WTC11 (cell line): Measurements from ENCODE around the gene NAV2. TPM values are rescaled to one million over a fixed set of nuclear protein-coding genes. Genes with fewer than 3 reads are reported as not detected.

ENCODE experiments used
- ATAC-seq: fragments of 200-7000 bp; cut with Tn5 transposase; 2 replicates; pipeline ENCODE4 v1.10.0; 2021; ENCODE audit warnings: mild to moderate bottlenecking, moderate library complexity
- CTCF ChIA-PET: fragments of 300-600 bp; sonication (Branson Sonifier 250); formaldehyde crosslinking; loops from one replicate; lab custom pipeline; 2021; ENCODE audit warnings: antibody characterized with exemption; lab: Charles Lee
- POLR2A ChIA-PET: fragments of 350-600 bp; sonication (Branson Sonifier 250); formaldehyde crosslinking; loops from one replicate; lab custom pipeline; 2021; ENCODE audit warnings: antibody characterized with exemption; lab: Charles Lee
- DNase-seq: peaks from one replicate; pipeline ENCODE4 v3.0.0; 2021; ENCODE audit warnings: low spot score
- H3K27ac Mint-ChIP-seq: 2 replicates; pipeline ENCODE4 v1.8.0; 2021; ENCODE audit warnings: mixed read lengths
- H3K27me3 Mint-ChIP-seq: 2 replicates; pipeline ENCODE4 v1.8.0; 2021; ENCODE audit warnings: low read depth, mild to moderate bottlenecking, moderate library complexity, mixed read lengths
- H3K36me3 Mint-ChIP-seq: 2 replicates; pipeline ENCODE4 v1.8.0; 2021; ENCODE audit warnings: mixed read lengths
- H3K4me1 Mint-ChIP-seq: 2 replicates; pipeline ENCODE4 v1.8.0; 2022; ENCODE audit warnings: mixed read lengths
- H3K4me3 Mint-ChIP-seq: 2 replicates; pipeline ENCODE4 v1.8.0; 2021; ENCODE audit warnings: mild to moderate bottlenecking, moderate library complexity, mixed read lengths
- H3K9me3 Mint-ChIP-seq: 2 replicates; pipeline ENCODE4 v1.8.0; 2021; ENCODE audit warnings: mixed read lengths
- CREB1 ChIP-seq: sonication (generic); formaldehyde crosslinking; IDR thresholded peaks from 2 replicates; pipeline ENCODE4 v1.8.0; 2023; ENCODE audit warnings: mild to moderate bottlenecking, missing genetic modification reagents
- CREM ChIP-seq: sonication (generic); formaldehyde crosslinking; IDR thresholded peaks from 2 replicates; pipeline ENCODE4 v1.8.1; 2022; ENCODE audit warnings: mild to moderate bottlenecking, missing genetic modification reagents, moderate library complexity
- E2F4 ChIP-seq: sonication (generic); formaldehyde crosslinking; IDR thresholded peaks from 2 replicates; pipeline ENCODE4 v1.8.1; 2022; ENCODE audit warnings: low read depth, mild to moderate bottlenecking, moderate library complexity, missing genetic modification reagents, borderline replicate concordance
- FOXJ3 ChIP-seq: sonication (generic); formaldehyde crosslinking; IDR thresholded peaks from 2 replicates; pipeline ENCODE4 v1.9.0; 2021; ENCODE audit warnings: missing genetic modification reagents, mild to moderate bottlenecking, borderline replicate concordance
- FOXK1 ChIP-seq: sonication (generic); formaldehyde crosslinking; IDR thresholded peaks from 2 replicates; pipeline ENCODE4 v1.8.0; 2022; ENCODE audit warnings: mild to moderate bottlenecking, moderate library complexity, missing genetic modification reagents
- FOXP1 ChIP-seq: sonication (generic); formaldehyde crosslinking; IDR thresholded peaks from 2 replicates; pipeline ENCODE4 v1.8.0; 2022; ENCODE audit warnings: missing genetic modification reagents, mild to moderate bottlenecking, moderate library complexity, borderline replicate concordance
- FOXP4 ChIP-seq: sonication (generic); formaldehyde crosslinking; IDR thresholded peaks from 2 replicates; pipeline ENCODE4 v1.8.0; 2022; ENCODE audit warnings: mild to moderate bottlenecking, missing genetic modification reagents
- HMGXB4 ChIP-seq: sonication (generic); formaldehyde crosslinking; IDR thresholded peaks from 2 replicates; pipeline ENCODE4 v1.8.1; 2023; ENCODE audit warnings: mild to moderate bottlenecking, moderate library complexity, missing genetic modification reagents
- KAT7 ChIP-seq: sonication (generic); formaldehyde crosslinking; IDR thresholded peaks from 2 replicates; pipeline ENCODE4 v1.8.1; 2023; ENCODE audit warnings: missing genetic modification reagents, mild to moderate bottlenecking, borderline replicate concordance
- MAX ChIP-seq: sonication (generic); formaldehyde crosslinking; IDR thresholded peaks from 2 replicates; pipeline ENCODE4 v1.8.0; 2022; ENCODE audit warnings: mild to moderate bottlenecking, missing genetic modification reagents
- MYBL2 ChIP-seq: sonication (generic); formaldehyde crosslinking; IDR thresholded peaks from 2 replicates; pipeline ENCODE4 v1.8.1; 2023; ENCODE audit warnings: mild to moderate bottlenecking, moderate library complexity, missing genetic modification reagents
- OVOL2 ChIP-seq: fragments of 250-450 bp; sonication (Bioruptor Pico); IDR thresholded peaks from 2 replicates; pipeline ENCODE4 v1.9.0; 2021; ENCODE audit warnings: mild to moderate bottlenecking, borderline replicate concordance
- RORB ChIP-seq: fragments of 250-450 bp; sonication (Bioruptor Pico); IDR thresholded peaks from 2 replicates; pipeline ENCODE4 v1.9.0; 2021; ENCODE audit warnings: mild to moderate bottlenecking
- TCF7 ChIP-seq: sonication (generic); formaldehyde crosslinking; IDR thresholded peaks from 2 replicates; pipeline ENCODE4 v1.8.0; 2022; ENCODE audit warnings: mild to moderate bottlenecking, low read depth, missing genetic modification reagents, moderate library complexity
- ZNF121 ChIP-seq: sonication (generic); formaldehyde crosslinking; IDR thresholded peaks from 2 replicates; pipeline ENCODE4 v1.8.0; 2023; ENCODE audit warnings: missing genetic modification reagents
- ZNF317 ChIP-seq: sonication (generic); formaldehyde crosslinking; IDR thresholded peaks from 2 replicates; pipeline ENCODE4 v1.8.1; 2023; ENCODE audit warnings: low read depth, mild to moderate bottlenecking, moderate library complexity, missing genetic modification reagents, borderline replicate concordance
- ZNF512 ChIP-seq: sonication (generic); formaldehyde crosslinking; IDR thresholded peaks from 2 replicates; pipeline ENCODE4 v1.8.1; 2022; ENCODE audit warnings: missing genetic modification reagents, borderline replicate concordance
- total RNA-seq: library from RNA; stranded (reverse); gene quantifications from 3 replicates; pipeline ENCODE4 v1.2.3, GENCODE V29; 2021
- TF ChIP-seq, protein P1 (sequence below): fragments of 250-450 bp; sonication (Bioruptor Pico); IDR thresholded peaks from 2 replicates; pipeline ENCODE4 v1.9.0; 2021; ENCODE audit warnings: mild to moderate bottlenecking
- TF ChIP-seq, protein P2 (sequence below): sonication (generic); formaldehyde crosslinking; conservative IDR thresholded peaks from 2 replicates; pipeline ENCODE4 v1.8.1; 2023; ENCODE audit warnings: mild to moderate bottlenecking, low read depth, missing genetic modification reagents, moderate library complexity

The NAV2 gene
- total RNA-seq, 1 experiment from 2014 or later = 42.8 TPM

DNA sequence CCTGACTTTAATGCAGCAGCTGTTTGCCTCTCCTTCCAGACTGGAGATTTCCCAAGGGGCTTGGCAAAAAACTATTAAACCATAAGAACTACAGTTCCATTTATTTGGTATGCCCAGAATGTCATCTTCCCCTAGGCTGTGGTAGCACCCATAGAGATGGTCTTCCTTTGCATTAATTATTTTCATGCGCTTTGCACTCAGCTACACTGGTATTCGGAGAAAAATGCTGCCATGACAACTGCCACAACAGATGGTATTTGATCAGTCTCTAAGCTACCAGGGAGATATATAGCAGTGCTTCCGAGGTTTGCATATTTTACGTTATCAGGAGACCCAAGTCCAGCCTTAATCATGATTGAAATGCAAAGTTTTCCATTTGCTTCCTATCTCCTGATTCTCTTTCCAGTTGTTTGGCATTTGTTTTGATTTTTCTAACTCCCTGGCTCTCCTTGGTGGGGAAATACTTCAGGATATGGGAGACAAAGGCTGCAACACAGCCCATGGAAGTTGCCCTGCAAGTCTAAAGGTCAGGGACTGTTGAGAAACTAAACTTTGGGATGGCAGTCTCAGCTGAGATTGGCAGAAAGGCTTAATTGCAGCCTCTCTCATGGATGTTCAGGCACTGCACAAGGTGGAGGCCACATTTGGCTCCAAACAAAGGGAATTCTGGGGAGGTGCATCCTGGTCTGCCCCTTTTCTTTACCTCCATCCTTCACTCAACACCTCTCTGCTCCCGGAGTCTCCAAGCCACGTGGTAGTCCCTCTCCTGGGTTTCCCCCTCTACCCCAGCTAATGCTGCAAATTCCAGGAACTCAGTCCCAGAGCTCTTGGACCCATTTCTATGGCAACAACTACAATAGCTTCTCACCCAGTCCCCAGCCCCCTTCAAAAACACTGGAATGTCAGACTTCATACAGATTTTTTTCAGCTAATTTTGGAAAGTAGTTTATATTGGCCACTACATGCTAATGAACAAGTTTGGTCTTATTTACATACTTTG is 151.8 kb downstream of the NAV2 start (continued):
- TF ChIP-seq, protein P1, sequence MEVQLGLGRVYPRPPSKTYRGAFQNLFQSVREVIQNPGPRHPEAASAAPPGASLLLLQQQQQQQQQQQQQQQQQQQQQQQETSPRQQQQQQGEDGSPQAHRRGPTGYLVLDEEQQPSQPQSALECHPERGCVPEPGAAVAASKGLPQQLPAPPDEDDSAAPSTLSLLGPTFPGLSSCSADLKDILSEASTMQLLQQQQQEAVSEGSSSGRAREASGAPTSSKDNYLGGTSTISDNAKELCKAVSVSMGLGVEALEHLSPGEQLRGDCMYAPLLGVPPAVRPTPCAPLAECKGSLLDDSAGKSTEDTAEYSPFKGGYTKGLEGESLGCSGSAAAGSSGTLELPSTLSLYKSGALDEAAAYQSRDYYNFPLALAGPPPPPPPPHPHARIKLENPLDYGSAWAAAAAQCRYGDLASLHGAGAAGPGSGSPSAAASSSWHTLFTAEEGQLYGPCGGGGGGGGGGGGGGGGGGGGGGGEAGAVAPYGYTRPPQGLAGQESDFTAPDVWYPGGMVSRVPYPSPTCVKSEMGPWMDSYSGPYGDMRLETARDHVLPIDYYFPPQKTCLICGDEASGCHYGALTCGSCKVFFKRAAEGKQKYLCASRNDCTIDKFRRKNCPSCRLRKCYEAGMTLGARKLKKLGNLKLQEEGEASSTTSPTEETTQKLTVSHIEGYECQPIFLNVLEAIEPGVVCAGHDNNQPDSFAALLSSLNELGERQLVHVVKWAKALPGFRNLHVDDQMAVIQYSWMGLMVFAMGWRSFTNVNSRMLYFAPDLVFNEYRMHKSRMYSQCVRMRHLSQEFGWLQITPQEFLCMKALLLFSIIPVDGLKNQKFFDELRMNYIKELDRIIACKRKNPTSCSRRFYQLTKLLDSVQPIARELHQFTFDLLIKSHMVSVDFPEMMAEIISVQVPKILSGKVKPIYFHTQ (CRISPR knock-in tag) = no peak
- TF ChIP-seq HMGXB4 (CRISPR knock-in tag) (no peak), MAX (CRISPR knock-in tag) (no peak)

GRCh38 chr11:19866037-19866436 is 153.4 kb downstream of the NAV2 start:
- no peak for TF ChIP-seq KAT7 (CRISPR knock-in tag)
- no peak for TF ChIP-seq MYBL2 (CRISPR knock-in tag)
- TF ChIP-seq FOXJ3 = no peak
- no peak for TF ChIP-seq FOXP4
- no peak for TF ChIP-seq ZNF317 (CRISPR knock-in tag)
- H3K27ac Mint-ChIP-seq = no peak overlapping the region
- H3K4me1 Mint-ChIP-seq = peaks cover 67% of the 10 kb centered on the region
- CTCF ChIA-PET = no interaction called here
- POLR2A ChIA-PET = no interaction called here
- no peaks in the 10 kb centered on the region for H3K9me3 Mint-ChIP-seq
- H3K27me3 Mint-ChIP-seq = no peaks in the 10 kb centered on the region
- no peak overlapping the region for H3K4me3 Mint-ChIP-seq
- no peak for ATAC-seq
- no peak for DNase-seq
- peaks cover 6% of the 10 kb centered on the region; the same call in 1 of the 2 replicates for H3K36me3 Mint-ChIP-seq

GRCh38 chr11:19866521-19866920 is 153.9 kb downstream of the NAV2 start:
- Mint-ChIP-seq H3K36me3 (peaks cover 10% of the 10 kb centered on the region), H3K4me3 (no peak overlapping the region), H3K27me3 (no peaks in the 10 kb centered on the region), H3K9me3 (no peaks in the 10 kb centered on the region), H3K27ac (no peak overlapping the region), H3K4me1 (peaks cover 72% of the 10 kb centered on the region)
- ATAC-seq (no peak), DNase-seq (no peak)
- ChIA-PET CTCF (no interaction called here), POLR2A (no interaction called here)
- TF ChIP-seq CREM (CRISPR knock-in tag) = no peak
- TF ChIP-seq FOXP1 (CRISPR knock-in tag) = no peak
- TF ChIP-seq OVOL2 (CRISPR knock-in tag) = no peak
- no peak for TF ChIP-seq ZNF512 (CRISPR knock-in tag)
- TF ChIP-seq FOXK1 (CRISPR knock-in tag) = no peak
- no peak for TF ChIP-seq ZNF121 (CRISPR knock-in tag)
- TF ChIP-seq, protein P2, sequence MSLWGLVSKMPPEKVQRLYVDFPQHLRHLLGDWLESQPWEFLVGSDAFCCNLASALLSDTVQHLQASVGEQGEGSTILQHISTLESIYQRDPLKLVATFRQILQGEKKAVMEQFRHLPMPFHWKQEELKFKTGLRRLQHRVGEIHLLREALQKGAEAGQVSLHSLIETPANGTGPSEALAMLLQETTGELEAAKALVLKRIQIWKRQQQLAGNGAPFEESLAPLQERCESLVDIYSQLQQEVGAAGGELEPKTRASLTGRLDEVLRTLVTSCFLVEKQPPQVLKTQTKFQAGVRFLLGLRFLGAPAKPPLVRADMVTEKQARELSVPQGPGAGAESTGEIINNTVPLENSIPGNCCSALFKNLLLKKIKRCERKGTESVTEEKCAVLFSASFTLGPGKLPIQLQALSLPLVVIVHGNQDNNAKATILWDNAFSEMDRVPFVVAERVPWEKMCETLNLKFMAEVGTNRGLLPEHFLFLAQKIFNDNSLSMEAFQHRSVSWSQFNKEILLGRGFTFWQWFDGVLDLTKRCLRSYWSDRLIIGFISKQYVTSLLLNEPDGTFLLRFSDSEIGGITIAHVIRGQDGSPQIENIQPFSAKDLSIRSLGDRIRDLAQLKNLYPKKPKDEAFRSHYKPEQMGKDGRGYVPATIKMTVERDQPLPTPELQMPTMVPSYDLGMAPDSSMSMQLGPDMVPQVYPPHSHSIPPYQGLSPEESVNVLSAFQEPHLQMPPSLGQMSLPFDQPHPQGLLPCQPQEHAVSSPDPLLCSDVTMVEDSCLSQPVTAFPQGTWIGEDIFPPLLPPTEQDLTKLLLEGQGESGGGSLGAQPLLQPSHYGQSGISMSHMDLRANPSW (CRISPR knock-in tag) = no peak
- no peak for TF ChIP-seq E2F4
- no peak for TF ChIP-seq ZNF317 (CRISPR knock-in tag)
- TF ChIP-seq RORB (CRISPR knock-in tag) = no peak
- TF ChIP-seq TCF7 = no peak
- TF ChIP-seq MYBL2 (CRISPR knock-in tag) = no peak
- no peak for TF ChIP-seq CREB1 (CRISPR knock-in tag)
